Islet precursor cell (in vitro differentiated cells): Measurements from ENCODE around the gene DLG3.
A peak's percentile ranks its signal among the peaks of the same experiment; 100 is the strongest.
"Not testable (repeated sequence)": the region's sequence is repeated elsewhere in the genome, so short reads cannot be mapped to it uniquely, and the experiment has no call there.

Experiments
- DNase-seq: peaks from one replicate; pipeline ENCODE4 v3.0.0-alpha.2; 2018

The DLG3 gene

GRCh38 chrX:70476934-70477733 is 32.5 kb downstream of the DLG3 start:
- DNase-seq, result peak; percentile 87

- no peak for DNase-seq
These were observed 33.1 kb downstream of the DLG3 start for GRCh38 chrX:70477734-70478075.

- DNase-seq, result no peak
These were observed 34.1 kb downstream of the DLG3 start for GRCh38 chrX:70478526-70479245.

GRCh38 chrX:70479247-70479921 is 34.7 kb downstream of the DLG3 start:
- no peak for DNase-seq

GRCh38 chrX:70479922-70480659 is 35.5 kb downstream of the DLG3 start:
- DNase-seq, result no peak

GRCh38 chrX:70480660-70481018 is 36.0 kb downstream of the DLG3 start:
- DNase-seq, result no peak

GRCh38 chrX:70481471-70482270 is 37.0 kb downstream of the DLG3 start:
- DNase-seq, result no peak

- DNase-seq, result no peak
These were observed 37.7 kb downstream of the DLG3 start for GRCh38 chrX:70482300-70482699.

GRCh38 chrX:70485466-70485865 is 40.8 kb downstream of the DLG3 start:
- DNase-seq, result peak; percentile 32

- no peak for DNase-seq
These were observed 44.2 kb downstream of the DLG3 start for GRCh38 chrX:70488856-70489255.

- no peak for DNase-seq
These were observed 49.8 kb downstream of the DLG3 start for GRCh38 chrX:70494441-70494840.

- DNase-seq, result no peak
These were observed 51.9 kb downstream of the DLG3 start for GRCh38 chrX:70496491-70496890.

GRCh38 chrX:70497026-70497425 is 52.4 kb downstream of the DLG3 start:
- DNase-seq, result no peak

GRCh38 chrX:70498129-70498528 is 53.5 kb downstream of the DLG3 start:
- DNase-seq, result no peak

GRCh38 chrX:70500826-70501225 is 56.2 kb downstream of the DLG3 start:
- peak; percentile 7 for DNase-seq

GRCh38 chrX:70504772-70505450 is 60.3 kb downstream of the DLG3 start:
- peak; percentile 25 for DNase-seq

- no peak for DNase-seq
These were observed 60.8 kb downstream of the DLG3 start for GRCh38 chrX:70505451-70505841.

GRCh38 chrX:70508296-70508911 is 63.8 kb downstream of the DLG3 start:
- no peak for DNase-seq

- no peak for DNase-seq
These were observed 64.4 kb downstream of the DLG3 start for GRCh38 chrX:70509078-70509477.

GRCh38 chrX:70515270-70515669 is 70.6 kb downstream of the DLG3 start:
- DNase-seq, result not testable (repeated sequence)

GRCh38 chrX:70515692-70516091 is 71.1 kb downstream of the DLG3 start:
- DNase-seq, result not testable (repeated sequence)
